Measurements from ENCODE around the gene MYLK. TPM values are rescaled to one million over a fixed set of nuclear protein-coding genes. Genes with fewer than 3 reads are reported as not detected.

Gene MYLK
- total and polyA plus RNA-seq, 2 donors (not counting 1 experiment from before 2014, with no cell fraction given): 0.51 TPM; not detected in 1

GRCh38 chr3:123670743-123671142, 213.4 kb downstream of the MYLK start:
- DNase-seq (no peak), ATAC-seq (ENCODE audit: low read depth) (no peak)
- H3K4me3 Mint-ChIP-seq: no peak overlapping the region
- H4K20me1 ChIP-seq (ENCODE audit: control insufficient read depth, insufficient read depth, low read length, poor library complexity, severe bottlenecking): no peaks in the 10 kb centered on the region
- intact Hi-C loops (cut with micrococcal nuclease): no loop called here
- no peak overlapping the region for H2AFZ ChIP-seq (ENCODE audit: insufficient read depth, low read depth, low read length, poor library complexity, severe bottlenecking)
- no peaks in the 10 kb centered on the region for H3K79me2 ChIP-seq (ENCODE audit: control insufficient read depth, insufficient read depth, low read length)
- peaks cover 3% of the 10 kb centered on the region for H3K9me3 Mint-ChIP-seq (ENCODE audit: insufficient read depth)
- H3K4me3 ChIP-seq (ENCODE audit: control extremely low read depth in 1 of 5, extremely low read depth in 1 of 5, insufficient read depth in 1 of 5, low read depth in 2 of 5, low read length in 4 of 5): no peak overlapping the region
- no peak overlapping the region for H3K27ac Mint-ChIP-seq
- peaks cover 17 to 21% of the 10 kb centered on the region in 2 donors for H3K4me1 ChIP-seq (ENCODE audit: control insufficient read depth in 2 of 2, insufficient read depth in 2 of 2, low read length in 2 of 2)
- H3K27me3 Mint-ChIP-seq: peaks cover 51% of the 10 kb centered on the region
- peaks cover 24% of the 10 kb centered on the region for H3K4me1 Mint-ChIP-seq
- peaks cover 0 to 3% (median 0%) of the 10 kb centered on the region in 4 experiments for H3K27me3 ChIP-seq (replicated peaks in 1 of 4; ENCODE audit: control extremely low read depth in 1 of 4, control insufficient read depth in 3 of 4, insufficient read depth in 4 of 4, low read length in 3 of 4)
- no peak overlapping the region for H3K9ac ChIP-seq (ENCODE audit: low read length)
- H3K4me2 ChIP-seq (replicated peaks; ENCODE audit: low read depth, low read length, poor library complexity, severe bottlenecking): no peak overlapping the region
- CTCF ChIA-PET: interaction anchor here (1.1 to 1.6 kb wide), 2 partner anchors 9 to 18 kb away, joined by 3 to 6 read pairs; no protein-coding TSS in a partner anchor
- TF ChIP-seq CTCF (IDR thresholded peaks at IDR 0.05) (no peak), EZH2 (IDR thresholded peaks at IDR 0.05; ENCODE audit: borderline replicate concordance, insufficient read depth, low read depth, low read length, poor library complexity, severe bottlenecking) (no peak)
- no peaks in the 10 kb centered on the region for H3K36me3 ChIP-seq (replicated peaks in 1 of 2; ENCODE audit: control extremely low read depth in 1 of 2, control insufficient read depth in 1 of 2, extremely low read depth in 1 of 2, insufficient read depth in 2 of 2, low read length in 1 of 2)
- WGBS (ENCODE audit: insufficient coverage): 58% methylated on average over 2 of the region's 3 CpGs
- no peaks in the 10 kb centered on the region for H3K9me3 ChIP-seq (ENCODE audit: control extremely low read depth in 1 of 3, control insufficient read depth in 2 of 3, insufficient read depth in 1 of 3, low read length in 2 of 3)
- no peak overlapping the region for H3K27ac ChIP-seq (ENCODE audit: low read length in 2 of 2)
- POLR2A ChIA-PET: no interaction called here

- no peaks in the 10 kb centered on the region for H4K20me1 ChIP-seq (ENCODE audit: control insufficient read depth, insufficient read depth, low read length, poor library complexity, severe bottlenecking)
- Mint-ChIP-seq H3K4me1 (peaks cover 24% of the 10 kb centered on the region), H3K4me3 (no peak overlapping the region), H3K27ac (no peak overlapping the region), H3K9me3 (ENCODE audit: insufficient read depth) (peaks cover 3% of the 10 kb centered on the region), H3K27me3 (peaks cover 53% of the 10 kb centered on the region)
- no peak overlapping the region for H3K9ac ChIP-seq (ENCODE audit: low read length)
- H3K27me3 ChIP-seq (replicated peaks in 1 of 4; ENCODE audit: control extremely low read depth in 1 of 4, control insufficient read depth in 3 of 4, insufficient read depth in 4 of 4, low read length in 3 of 4): no peaks in the 10 kb centered on the region
- no peak overlapping the region for H2AFZ ChIP-seq (ENCODE audit: insufficient read depth, low read depth, low read length, poor library complexity, severe bottlenecking)
- H3K79me2 ChIP-seq (ENCODE audit: control insufficient read depth, insufficient read depth, low read length): no peaks in the 10 kb centered on the region
- no peak overlapping the region for H3K4me3 ChIP-seq (ENCODE audit: control extremely low read depth in 1 of 5, extremely low read depth in 1 of 5, insufficient read depth in 1 of 5, low read depth in 2 of 5, low read length in 4 of 5)
- ChIA-PET POLR2A (no interaction called here), CTCF (no interaction called here)
- TF ChIP-seq EZH2 (IDR thresholded peaks at IDR 0.05; ENCODE audit: borderline replicate concordance, insufficient read depth, low read depth, low read length, poor library complexity, severe bottlenecking): no peak
- ATAC-seq (ENCODE audit: low read depth) (no peak), DNase-seq (no peak)
- no peaks in the 10 kb centered on the region for H3K9me3 ChIP-seq (ENCODE audit: control extremely low read depth in 1 of 3, control insufficient read depth in 2 of 3, insufficient read depth in 1 of 3, low read length in 2 of 3)
- WGBS (ENCODE audit: insufficient coverage): 53% methylated on average over 7 of the region's 8 CpGs
- intact Hi-C loops (cut with micrococcal nuclease): no loop called here
- no peak overlapping the region for H3K27ac ChIP-seq (ENCODE audit: low read length in 2 of 2)
- H3K36me3 ChIP-seq (replicated peaks in 1 of 2; ENCODE audit: control extremely low read depth in 1 of 2, control insufficient read depth in 1 of 2, extremely low read depth in 1 of 2, insufficient read depth in 2 of 2, low read length in 1 of 2): no peaks in the 10 kb centered on the region
- peaks cover 17 to 21% of the 10 kb centered on the region in 2 donors for H3K4me1 ChIP-seq (ENCODE audit: control insufficient read depth in 2 of 2, insufficient read depth in 2 of 2, low read length in 2 of 2)
- H3K4me2 ChIP-seq (replicated peaks; ENCODE audit: low read depth, low read length, poor library complexity, severe bottlenecking): no peak overlapping the region
Observed at GRCh38 chr3:123668906-123669305, 215.2 kb downstream of the MYLK start.

All from B cell (primary cell).